SK-N-SH treated with all-trans-retinoic acid at 6 μM for 48 hours (cell line): Measurements from ENCODE around the gene MYO5B.
"Not testable (repeated sequence)": the region's sequence is repeated elsewhere in the genome, so short reads cannot be mapped to it uniquely, and the experiment has no call there.

ENCODE experiments used
- ARNTL ChIP-seq: fragments of 450-650 bp; formaldehyde crosslinking; IDR thresholded peaks from 2 replicates; pipeline ENCODE4 v1.5.0; 2020; ENCODE audit warnings: low read depth, mild to moderate bottlenecking, moderate library complexity, borderline replicate concordance
- CSDC2 ChIP-seq: fragments of 250-450 bp; sonication (Bioruptor Pico); IDR thresholded peaks from 2 replicates; pipeline ENCODE4 v1.5.0; 2020; ENCODE audit warnings: mild to moderate bottlenecking, moderate library complexity
- ESRRG ChIP-seq: fragments of 250-450 bp; sonication (Bioruptor Pico); IDR thresholded peaks from 2 replicates; pipeline ENCODE4 v1.6.1; 2021; ENCODE audit warnings: mild to moderate bottlenecking
- GLIS3 ChIP-seq: fragments of 250-450 bp; sonication (Bioruptor Pico); IDR thresholded peaks from 2 replicates; pipeline ENCODE4 v1.5.0; 2020; ENCODE audit warnings: mild to moderate bottlenecking, moderate library complexity
- RARB ChIP-seq: fragments of 250-450 bp; sonication (Bioruptor Pico); IDR thresholded peaks from 2 replicates; pipeline ENCODE4 v1.8.0; 2021; ENCODE audit warnings: mild to moderate bottlenecking, moderate library complexity
- TCF4 ChIP-seq: fragments of 250-450 bp; sonication (Bioruptor Pico); IDR thresholded peaks from 2 replicates; pipeline ENCODE4 v1.8.0; 2021; ENCODE audit warnings: mild to moderate bottlenecking, moderate library complexity, borderline replicate concordance
- ZC3H10 ChIP-seq: fragments of 250-450 bp; sonication (Bioruptor Pico); IDR thresholded peaks from 2 replicates; pipeline ENCODE4 v1.5.1; 2021; ENCODE audit warnings: mild to moderate bottlenecking, moderate library complexity
- ZFP3 ChIP-seq: fragments of 250-450 bp; sonication (Bioruptor Pico); IDR thresholded peaks from 2 replicates; pipeline ENCODE4 v1.5.0; 2020; ENCODE audit warnings: mild to moderate bottlenecking, moderate library complexity
- ZFP30 ChIP-seq: fragments of 450-650 bp; formaldehyde crosslinking; IDR thresholded peaks from 2 replicates; pipeline ENCODE4 v1.5.0; 2022; ENCODE audit warnings: mild to moderate bottlenecking, moderate library complexity
- ZNF70 ChIP-seq: fragments of 450-650 bp; formaldehyde crosslinking; IDR thresholded peaks from 2 replicates; pipeline ENCODE4 v1.5.0; 2020; ENCODE audit warnings: mild to moderate bottlenecking, moderate library complexity
- TF ChIP-seq, protein P1 (sequence below): fragments of 250-450 bp; sonication (Bioruptor Pico); IDR thresholded peaks from 2 replicates; pipeline ENCODE4 v1.8.0; 2020; ENCODE audit warnings: mild to moderate bottlenecking, moderate library complexity, borderline replicate concordance
- TF ChIP-seq, protein P2 (sequence below): fragments of 250-450 bp; sonication (Bioruptor Pico); IDR thresholded peaks from 2 replicates; pipeline ENCODE4 v1.8.0; 2021; ENCODE audit warnings: low read depth, mild to moderate bottlenecking, moderate library complexity, borderline replicate concordance
- TF ChIP-seq, protein P3 (sequence below): fragments of 250-450 bp; sonication (Bioruptor Pico); IDR thresholded peaks from 2 replicates; pipeline ENCODE4 v1.5.1; 2021; ENCODE audit warnings: mild to moderate bottlenecking, moderate library complexity

DNA sequence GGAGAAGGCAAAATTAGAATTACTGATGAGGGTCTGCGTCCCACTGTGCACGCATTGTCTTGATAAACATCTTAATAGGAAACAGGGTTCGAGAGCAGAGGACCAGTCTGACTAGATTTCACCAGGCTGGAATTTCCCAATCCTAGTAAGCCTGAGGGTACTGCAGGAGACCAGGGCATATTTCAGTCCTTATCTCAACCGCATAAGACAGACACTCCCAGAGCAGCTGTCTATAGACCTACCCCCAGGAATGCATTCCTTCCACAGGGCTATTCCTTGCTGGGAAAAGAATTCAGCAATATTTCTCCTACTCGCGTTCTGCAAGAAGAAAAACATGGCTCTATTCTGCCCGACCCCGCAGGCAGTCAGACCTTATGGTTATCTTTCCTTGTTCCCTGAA is 46.8 kb upstream of the MYO5B start:
- not testable (repeated sequence) for TF ChIP-seq GLIS3, ZNF70, ZFP3, ARNTL, ZC3H10, CSDC2, ESRRG, TCF4, ZFP30, RARB (CRISPR knock-in tag)
- TF ChIP-seq, protein P1, sequence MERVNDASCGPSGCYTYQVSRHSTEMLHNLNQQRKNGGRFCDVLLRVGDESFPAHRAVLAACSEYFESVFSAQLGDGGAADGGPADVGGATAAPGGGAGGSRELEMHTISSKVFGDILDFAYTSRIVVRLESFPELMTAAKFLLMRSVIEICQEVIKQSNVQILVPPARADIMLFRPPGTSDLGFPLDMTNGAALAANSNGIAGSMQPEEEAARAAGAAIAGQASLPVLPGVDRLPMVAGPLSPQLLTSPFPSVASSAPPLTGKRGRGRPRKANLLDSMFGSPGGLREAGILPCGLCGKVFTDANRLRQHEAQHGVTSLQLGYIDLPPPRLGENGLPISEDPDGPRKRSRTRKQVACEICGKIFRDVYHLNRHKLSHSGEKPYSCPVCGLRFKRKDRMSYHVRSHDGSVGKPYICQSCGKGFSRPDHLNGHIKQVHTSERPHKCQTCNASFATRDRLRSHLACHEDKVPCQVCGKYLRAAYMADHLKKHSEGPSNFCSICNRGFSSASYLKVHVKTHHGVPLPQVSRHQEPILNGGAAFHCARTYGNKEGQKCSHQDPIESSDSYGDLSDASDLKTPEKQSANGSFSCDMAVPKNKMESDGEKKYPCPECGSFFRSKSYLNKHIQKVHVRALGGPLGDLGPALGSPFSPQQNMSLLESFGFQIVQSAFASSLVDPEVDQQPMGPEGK (CRISPR knock-in tag): not testable (repeated sequence)
- TF ChIP-seq, protein P2, sequence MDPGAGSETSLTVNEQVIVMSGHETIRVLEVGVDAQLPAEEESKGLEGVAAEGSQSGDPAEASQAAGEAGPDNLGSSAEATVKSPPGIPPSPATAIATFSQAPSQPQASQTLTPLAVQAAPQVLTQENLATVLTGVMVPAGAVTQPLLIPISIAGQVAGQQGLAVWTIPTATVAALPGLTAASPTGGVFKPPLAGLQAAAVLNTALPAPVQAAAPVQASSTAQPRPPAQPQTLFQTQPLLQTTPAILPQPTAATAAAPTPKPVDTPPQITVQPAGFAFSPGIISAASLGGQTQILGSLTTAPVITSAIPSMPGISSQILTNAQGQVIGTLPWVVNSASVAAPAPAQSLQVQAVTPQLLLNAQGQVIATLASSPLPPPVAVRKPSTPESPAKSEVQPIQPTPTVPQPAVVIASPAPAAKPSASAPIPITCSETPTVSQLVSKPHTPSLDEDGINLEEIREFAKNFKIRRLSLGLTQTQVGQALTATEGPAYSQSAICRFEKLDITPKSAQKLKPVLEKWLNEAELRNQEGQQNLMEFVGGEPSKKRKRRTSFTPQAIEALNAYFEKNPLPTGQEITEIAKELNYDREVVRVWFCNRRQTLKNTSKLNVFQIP: not testable (repeated sequence)
- TF ChIP-seq, protein P3, sequence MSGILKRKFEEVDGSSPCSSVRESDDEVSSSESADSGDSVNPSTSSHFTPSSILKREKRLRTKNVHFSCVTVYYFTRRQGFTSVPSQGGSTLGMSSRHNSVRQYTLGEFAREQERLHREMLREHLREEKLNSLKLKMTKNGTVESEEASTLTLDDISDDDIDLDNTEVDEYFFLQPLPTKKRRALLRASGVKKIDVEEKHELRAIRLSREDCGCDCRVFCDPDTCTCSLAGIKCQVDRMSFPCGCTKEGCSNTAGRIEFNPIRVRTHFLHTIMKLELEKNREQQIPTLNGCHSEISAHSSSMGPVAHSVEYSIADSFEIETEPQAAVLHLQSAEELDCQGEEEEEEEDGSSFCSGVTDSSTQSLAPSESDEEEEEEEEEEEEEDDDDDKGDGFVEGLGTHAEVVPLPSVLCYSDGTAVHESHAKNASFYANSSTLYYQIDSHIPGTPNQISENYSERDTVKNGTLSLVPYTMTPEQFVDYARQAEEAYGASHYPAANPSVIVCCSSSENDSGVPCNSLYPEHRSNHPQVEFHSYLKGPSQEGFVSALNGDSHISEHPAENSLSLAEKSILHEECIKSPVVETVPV: not testable (repeated sequence)
